SK-N-SH treated with all-trans-retinoic acid at 6 μM for 48 hours (cell line): ENCODE results near the gene CPPED1.

ENCODE experiments used
- ATAC-seq: fragments of 200-7000 bp; cut with Tn5 transposase; 3 replicates; pipeline ENCODE4 v1.9.1; 2020; ENCODE audit warnings: mild to moderate bottlenecking, moderate library complexity
- ARNTL ChIP-seq: fragments of 450-650 bp; formaldehyde crosslinking; IDR thresholded peaks from 2 replicates; pipeline ENCODE4 v1.5.0; 2020; ENCODE audit warnings: low read depth, mild to moderate bottlenecking, moderate library complexity, borderline replicate concordance
- BACH2 ChIP-seq: fragments of 250-450 bp; sonication (Bioruptor Pico); IDR thresholded peaks from 2 replicates; pipeline ENCODE4 v1.9.0; 2021; ENCODE audit warnings: mild to moderate bottlenecking, borderline replicate concordance
- CREB5 ChIP-seq: fragments of 250-450 bp; sonication (Bioruptor Pico); IDR thresholded peaks from 2 replicates; pipeline ENCODE4 v1.5.1; 2020; ENCODE audit warnings: low read depth, mild to moderate bottlenecking, moderate library complexity
- CSDC2 ChIP-seq: fragments of 250-450 bp; sonication (Bioruptor Pico); IDR thresholded peaks from 2 replicates; pipeline ENCODE4 v1.5.0; 2020; ENCODE audit warnings: mild to moderate bottlenecking, moderate library complexity
- CSRNP3 ChIP-seq: fragments of 250-450 bp; sonication (Bioruptor Pico); IDR thresholded peaks from 2 replicates; pipeline ENCODE4 v1.5.1; 2021; ENCODE audit warnings: mild to moderate bottlenecking, moderate library complexity
- ESRRG ChIP-seq: fragments of 250-450 bp; sonication (Bioruptor Pico); IDR thresholded peaks from 2 replicates; pipeline ENCODE4 v1.6.1; 2021; ENCODE audit warnings: mild to moderate bottlenecking
- ISL1 ChIP-seq: fragments of 250-450 bp; sonication (Bioruptor Pico); IDR thresholded peaks from 2 replicates; pipeline ENCODE4 v2.1.2; 2022; ENCODE audit warnings: mild to moderate bottlenecking, moderate library complexity
- OSR1 ChIP-seq: fragments of 250-450 bp; sonication (Bioruptor Pico); IDR thresholded peaks from 2 replicates; pipeline ENCODE4 v1.8.0; 2022; ENCODE audit warnings: moderate library complexity, mild to moderate bottlenecking, inconsistent platforms
- PATZ1 ChIP-seq: fragments of 250-450 bp; sonication (Bioruptor Pico); IDR thresholded peaks from 2 replicates; pipeline ENCODE4 v1.8.0; 2020; ENCODE audit warnings: mild to moderate bottlenecking, moderate library complexity, borderline replicate concordance
- POU6F1 ChIP-seq: fragments of 250-450 bp; sonication (Bioruptor Pico); IDR thresholded peaks from 2 replicates; pipeline ENCODE4 v1.8.0; 2021; ENCODE audit warnings: low read depth, mild to moderate bottlenecking, moderate library complexity, borderline replicate concordance
- PPARA ChIP-seq: fragments of 250-450 bp; sonication (Bioruptor Pico); IDR thresholded peaks from 2 replicates; pipeline ENCODE4 v1.5.0; 2020; ENCODE audit warnings: mild to moderate bottlenecking, borderline replicate concordance
- SNAI2 ChIP-seq: fragments of 250-450 bp; sonication (Bioruptor Pico); IDR thresholded peaks from 2 replicates; pipeline ENCODE4 v1.5.0; 2020; ENCODE audit warnings: mild to moderate bottlenecking, moderate library complexity
- TCF4 ChIP-seq: fragments of 250-450 bp; sonication (Bioruptor Pico); IDR thresholded peaks from 2 replicates; pipeline ENCODE4 v1.8.0; 2021; ENCODE audit warnings: mild to moderate bottlenecking, moderate library complexity, borderline replicate concordance
- TOX ChIP-seq: fragments of 250-450 bp; sonication (Bioruptor Pico); IDR thresholded peaks from 2 replicates; pipeline ENCODE4 v1.8.0; 2021; ENCODE audit warnings: mild to moderate bottlenecking, moderate library complexity, borderline replicate concordance
- TSHZ2 ChIP-seq: fragments of 250-450 bp; sonication (Bioruptor Pico); IDR thresholded peaks from 2 replicates; pipeline ENCODE4 v1.5.0; 2020; ENCODE audit warnings: mild to moderate bottlenecking, moderate library complexity
- ZC3H10 ChIP-seq: fragments of 250-450 bp; sonication (Bioruptor Pico); IDR thresholded peaks from 2 replicates; pipeline ENCODE4 v1.5.1; 2021; ENCODE audit warnings: mild to moderate bottlenecking, moderate library complexity
- ZFP3 ChIP-seq: fragments of 250-450 bp; sonication (Bioruptor Pico); IDR thresholded peaks from 2 replicates; pipeline ENCODE4 v1.5.0; 2020; ENCODE audit warnings: mild to moderate bottlenecking, moderate library complexity
- ZFP30 ChIP-seq: fragments of 450-650 bp; formaldehyde crosslinking; IDR thresholded peaks from 2 replicates; pipeline ENCODE4 v1.5.0; 2022; ENCODE audit warnings: mild to moderate bottlenecking, moderate library complexity
- ZNF565 ChIP-seq: fragments of 450-650 bp; formaldehyde crosslinking; conservative IDR thresholded peaks from 2 replicates; pipeline ENCODE4 v1.5.0; 2020; ENCODE audit warnings: low read depth, mild to moderate bottlenecking, moderate library complexity
- ZNF70 ChIP-seq: fragments of 450-650 bp; formaldehyde crosslinking; IDR thresholded peaks from 2 replicates; pipeline ENCODE4 v1.5.0; 2020; ENCODE audit warnings: mild to moderate bottlenecking, moderate library complexity
- ZNF8 ChIP-seq: fragments of 450-650 bp; formaldehyde crosslinking; IDR thresholded peaks from 2 replicates; pipeline ENCODE4 v1.5.0; 2020; ENCODE audit warnings: mild to moderate bottlenecking, moderate library complexity

CPPED1 gene

GRCh38 chr16:12833926-12834325 lies 30.2 kb upstream of the CPPED1 start (continued):
- no peak for TF ChIP-seq ZC3H10

- no peak for ATAC-seq
- TF ChIP-seq CSRNP3 (CRISPR knock-in tag): no peak
- no peak for TF ChIP-seq ARNTL (CRISPR knock-in tag)
- TF ChIP-seq ZNF8 (CRISPR knock-in tag): no peak
- no peak for TF ChIP-seq TOX (CRISPR knock-in tag)
- TF ChIP-seq ZFP30 (CRISPR knock-in tag): no peak
- no peak for TF ChIP-seq OSR1
- no peak for TF ChIP-seq ESRRG (CRISPR knock-in tag)
- no peak for TF ChIP-seq TSHZ2
- no peak for TF ChIP-seq BACH2 (CRISPR knock-in tag)
- no peak for TF ChIP-seq TCF4 (CRISPR knock-in tag)
- TF ChIP-seq ZC3H10: no peak
- no peak for TF ChIP-seq ZNF565 (CRISPR knock-in tag)
- TF ChIP-seq POU6F1 (CRISPR knock-in tag): no peak
- no peak for TF ChIP-seq ZFP3 (CRISPR knock-in tag)
- TF ChIP-seq SNAI2 (CRISPR knock-in tag): no peak
- no peak for TF ChIP-seq PATZ1 (CRISPR knock-in tag)
- TF ChIP-seq ISL1 (CRISPR knock-in tag): no peak
- TF ChIP-seq PPARA (CRISPR knock-in tag): no peak
- TF ChIP-seq CREB5 (CRISPR knock-in tag): no peak
- TF ChIP-seq ZNF70 (CRISPR knock-in tag): no peak
Observed at GRCh38 chr16:12829096-12829888, 25.6 kb upstream of the CPPED1 start.

GRCh38 chr16:12828206-12828605 lies 24.5 kb upstream of the CPPED1 start:
- TF ChIP-seq TOX (CRISPR knock-in tag): no peak
- TF ChIP-seq ARNTL (CRISPR knock-in tag): no peak
- no peak for TF ChIP-seq CSRNP3 (CRISPR knock-in tag)
- no peak for TF ChIP-seq PATZ1 (CRISPR knock-in tag)
- no peak for TF ChIP-seq CSDC2 (CRISPR knock-in tag)
- TF ChIP-seq ZC3H10: no peak
- no peak for TF ChIP-seq TCF4 (CRISPR knock-in tag)
- no peak for TF ChIP-seq OSR1
- no peak for TF ChIP-seq BACH2 (CRISPR knock-in tag)
- TF ChIP-seq, all 23 proteins: peak for 0
- ATAC-seq: no peak
